Measurements from ENCODE around the gene FTO.

FTO gene

GRCh38 chr16:53925107-53925410 lies 221.1 kb downstream of the FTO start:
- no peak for DNase-seq

GRCh38 chr16:53925526-53925925 lies 221.6 kb downstream of the FTO start:
- DNase-seq: no peak

- no peak for DNase-seq
Measured at GRCh38 chr16:53926209-53926608, 222.3 kb downstream of the FTO start.

- DNase-seq: no peak
Measured at GRCh38 chr16:53932975-53933374, 229.0 kb downstream of the FTO start.

- peak in 2 of 51 donors; percentile 2 to 14 for DNase-seq
Measured at GRCh38 chr16:53933407-53933806, 229.5 kb downstream of the FTO start.

- DNase-seq: no peak
Measured at GRCh38 chr16:53936052-53936451, 232.1 kb downstream of the FTO start.

GRCh38 chr16:53936529-53936928 lies 232.6 kb downstream of the FTO start:
- no peak for DNase-seq

- DNase-seq: no peak
Measured at GRCh38 chr16:53937161-53937880, 233.4 kb downstream of the FTO start.

- no peak for DNase-seq
Measured at GRCh38 chr16:53944025-53944424, 240.1 kb downstream of the FTO start.

GRCh38 chr16:53945996-53946395 lies 242.0 kb downstream of the FTO start:
- DNase-seq: peak in 1 of 51 donors; percentile 16

- DNase-seq: no peak
Measured at GRCh38 chr16:53946746-53947386, 242.9 kb downstream of the FTO start.

GRCh38 chr16:53947642-53948041 lies 243.7 kb downstream of the FTO start:
- DNase-seq: no peak

- no peak for DNase-seq
Measured at GRCh38 chr16:53948326-53948725, 244.4 kb downstream of the FTO start.

GRCh38 chr16:53948734-53949430 lies 244.9 kb downstream of the FTO start:
- no peak for DNase-seq

GRCh38 chr16:53949715-53950410 lies 245.9 kb downstream of the FTO start:
- DNase-seq: no peak

- no peak for DNase-seq
Measured at GRCh38 chr16:53950677-53951076, 246.7 kb downstream of the FTO start.

- no peak for DNase-seq
Measured at GRCh38 chr16:53952215-53953208, 248.6 kb downstream of the FTO start.

GRCh38 chr16:53953336-53953735 lies 249.4 kb downstream of the FTO start:
- no peak for DNase-seq

GRCh38 chr16:53955221-53955875 lies 251.4 kb downstream of the FTO start:
- no peak for DNase-seq

GRCh38 chr16:53958341-53958880 lies 254.5 kb downstream of the FTO start:
- DNase-seq: peak in 17 of 51 donors; percentile 5 to 41 (median 20)

Measured in hypothalamus (tissue), 51 donors.